Left lobe of liver (tissue), 2 donors: ENCODE data around the gene GPNMB. TPM values are rescaled to one million over a fixed set of nuclear protein-coding genes. Genes with fewer than 3 reads are reported as not detected.
A peak's percentile ranks its signal among the peaks of the same experiment; 100 is the strongest.

Experiments
- ATAC-seq: fragments of 200-7000 bp; cut with Tn5 transposase; one replicate; pipeline ENCODE4 v1.9.1; 2020; ENCODE audit warnings: mild to moderate bottlenecking, moderate library complexity
- DNase-seq: peaks from one replicate; pipeline ENCODE4 v3.0.0-alpha.2; 2020; ENCODE audit warnings: low spot score
- total RNA-seq: library from RNA; stranded (reverse); gene quantifications from one replicate; pipeline ENCODE4 v1.2.1, GENCODE V29; 2021
- donor health status: DM: no; HTN: no; CAD: no; lungs with moderate emphysema.
- donor health status: DM: no; HTN: yes; CAD: no.

Gene GPNMB
- total RNA-seq, 1 donor from 2014 or later: 5.0 TPM

- DNase-seq (no peak), ATAC-seq (no peak)
Measured at GRCh38 chr7:23228412-23228811, 18.2 kb upstream of the GPNMB start.

- ATAC-seq (no peak), DNase-seq (peak; percentile 15)
Measured at GRCh38 chr7:23230641-23231101, 15.9 kb upstream of the GPNMB start.

GRCh38 chr7:23232966-23233365 lies 13.6 kb upstream of the GPNMB start:
- DNase-seq: no peak
- ATAC-seq: no peak

GRCh38 chr7:23234569-23235296 lies 11.8 kb upstream of the GPNMB start:
- ATAC-seq: no peak
- no peak for DNase-seq

- no peak for DNase-seq
- ATAC-seq: peak; percentile 47
Measured at GRCh38 chr7:23235813-23236221, 10.8 kb upstream of the GPNMB start.

- DNase-seq (no peak), ATAC-seq (no peak)
Measured at GRCh38 chr7:23237000-23237399, 9.6 kb upstream of the GPNMB start.

- no peak for DNase-seq
- ATAC-seq: no peak
Measured at GRCh38 chr7:23238983-23239652, 7.5 kb upstream of the GPNMB start.

- ATAC-seq (no peak), DNase-seq (no peak)
Measured at GRCh38 chr7:23239698-23240097, 6.9 kb upstream of the GPNMB start.

GRCh38 chr7:23242321-23242720 lies 4.3 kb upstream of the GPNMB start:
- no peak for DNase-seq
- no peak for ATAC-seq

- DNase-seq: no peak
- no peak for ATAC-seq
Measured at GRCh38 chr7:23242935-23243334, 3.6 kb upstream of the GPNMB start.

- no peak for ATAC-seq
- DNase-seq: no peak
Measured at GRCh38 chr7:23247046-23247602, 549 bp downstream of the GPNMB start.

GRCh38 chr7:23247603-23248335 lies 1.2 kb downstream of the GPNMB start:
- ATAC-seq (peak; percentile 66), DNase-seq (peak; percentile 50)

- DNase-seq (no peak), ATAC-seq (no peak)
Measured at GRCh38 chr7:23249486-23249885, 2.9 kb downstream of the GPNMB start.

GRCh38 chr7:23254051-23254681 lies 7.6 kb downstream of the GPNMB start:
- ATAC-seq (no peak), DNase-seq (no peak)

- DNase-seq (no peak), ATAC-seq (no peak)
Measured at GRCh38 chr7:23256731-23257130, 10.2 kb downstream of the GPNMB start.

- no peak for DNase-seq
- ATAC-seq: no peak
Measured at GRCh38 chr7:23260371-23260770, 13.8 kb downstream of the GPNMB start.

GRCh38 chr7:23261843-23262452 lies 15.4 kb downstream of the GPNMB start:
- ATAC-seq: peak; percentile 94
- DNase-seq: peak; percentile 53

- ATAC-seq (no peak), DNase-seq (no peak)
Measured at GRCh38 chr7:23264916-23265458, 18.4 kb downstream of the GPNMB start.

- no peak for DNase-seq
- no peak for ATAC-seq
Measured at GRCh38 chr7:23266918-23267317, 20.3 kb downstream of the GPNMB start.

- ATAC-seq (no peak), DNase-seq (no peak)
Measured at GRCh38 chr7:23267357-23267756, 20.8 kb downstream of the GPNMB start.
